Hepatocyte (in vitro differentiated cells): ENCODE results near the gene COL13A1. TPM values are rescaled to one million over a fixed set of nuclear protein-coding genes. Genes with fewer than 3 reads are reported as not detected.

Experiments
- DNase-seq: peaks from one replicate; pipeline ENCODE4 v3.0.0-alpha.2; 2016; ENCODE audit warnings: low spot score
- H2AFZ ChIP-seq: fragments of 200-600 bp; sonication (generic); 2 replicates; pipeline ENCODE4 v1.6.0; 2016; ENCODE audit warnings: antibody characterized with exemption, mild to moderate bottlenecking
- H3K27ac ChIP-seq: fragments of 200-600 bp; sonication (generic); 2 replicates; pipeline ENCODE4 v1.5.1; 2016; ENCODE audit warnings: mild to moderate bottlenecking
- H3K27me3 ChIP-seq: fragments of 200-600 bp; sonication (generic); 2 replicates; pipeline ENCODE4 v1.6.1; 2016
- H3K36me3 ChIP-seq: fragments of 200-600 bp; sonication (generic); replicated peaks from 2 replicates; pipeline ENCODE4 v1.5.1; 2016; ENCODE audit warnings: low read depth; ENCODE audit not compliant: insufficient read depth
- H3K4me1 ChIP-seq: fragments of 200-600 bp; sonication (generic); 2 replicates; pipeline ENCODE4 v1.5.1; 2016; ENCODE audit warnings: mild to moderate bottlenecking, moderate library complexity; ENCODE audit not compliant: insufficient read depth
- H3K4me2 ChIP-seq: fragments of 200-600 bp; sonication (generic); 2 replicates; pipeline ENCODE4 v1.6.0; 2016
- H3K4me3 ChIP-seq: fragments of 200-600 bp; sonication (generic); 2 replicates; pipeline ENCODE4 v1.5.1; 2016; ENCODE audit warnings: mild to moderate bottlenecking
- H3K79me2 ChIP-seq: fragments of 200-600 bp; sonication (generic); 2 replicates; pipeline ENCODE4 v1.6.0; 2017; ENCODE audit warnings: mild to moderate bottlenecking
- H3K9me2 ChIP-seq: fragments of 200-600 bp; sonication (generic); replicated peaks from 2 replicates; pipeline ENCODE4 v1.6.0; 2017; ENCODE audit warnings: mild to moderate bottlenecking; ENCODE audit not compliant: insufficient read depth
- H3K9me3 ChIP-seq: fragments of 200-600 bp; sonication (generic); 2 replicates; pipeline ENCODE4 v1.5.1; 2016; ENCODE audit warnings: low read depth, mild to moderate bottlenecking
- H4K20me1 ChIP-seq: fragments of 200-600 bp; sonication (generic); 2 replicates; pipeline ENCODE4 v1.6.0; 2016; ENCODE audit warnings: mild to moderate bottlenecking; ENCODE audit not compliant: insufficient read depth, poor library complexity, severe bottlenecking
- CTCF ChIP-seq: fragments of 200-600 bp; sonication (generic); IDR thresholded peaks from 2 replicates; pipeline ENCODE4 v1.5.1; 2016; ENCODE audit warnings: antibody characterized with exemption, mild to moderate bottlenecking; ENCODE audit not compliant: poor library complexity
- EZH2 ChIP-seq: fragments of 200-600 bp; sonication (generic); IDR thresholded peaks from 2 replicates; pipeline ENCODE4 v1.6.1; 2016; ENCODE audit warnings: antibody characterized with exemption, mild to moderate bottlenecking, borderline replicate concordance
- EZH2phosphoT487 ChIP-seq: fragments of 200-600 bp; sonication (generic); IDR thresholded peaks from one replicate; pipeline ENCODE4 v1.6.1; 2018; ENCODE audit warnings: antibody characterized with exemption, mild to moderate bottlenecking, low read depth, moderate library complexity; ENCODE audit not compliant: unreplicated experiment, severe bottlenecking
- WGBS: methylation state at CpG from one replicate; pipeline ENCODE4 v1.1.6; 2016; ENCODE audit warnings: low lambda C conversion rate; ENCODE audit errors: missing lambda C conversion rate; 5-methylcytosine and 5-hydroxymethylcytosine counted together
- polyA plus RNA-seq: library from polyadenylated mRNA; unstranded; fragments of >200 nt; fragmentation: Nextera tagmentation; extraction: Ambion mirVana; gene quantifications from 2 replicates; pipeline ENCODE4 v1.2.1, GENCODE V29; 2016
- total RNA-seq: library from RNA; depleted of rRNA; stranded (reverse); fragments of >200 nt; gene quantifications from 2 replicates; pipeline ENCODE4 v1.2.3, GENCODE V29; 2014

COL13A1 gene
- total and polyA plus RNA-seq, 2 experiments from 2014 or later = 4.5 to 8.5 TPM

- Histone ChIP-seq H3K4me3 (no peak overlapping the region), H3K4me1 (peaks cover 19% of the 10 kb centered on the region), H3K36me3 (no peaks in the 10 kb centered on the region), H3K27me3 (peaks cover 20% of the 10 kb centered on the region), H3K9me2 (no peaks in the 10 kb centered on the region), H3K9me3 (no peaks in the 10 kb centered on the region), H4K20me1 (no peaks in the 10 kb centered on the region), H3K4me2 (no peak overlapping the region), H2AFZ (no peak overlapping the region), H3K27ac (no peak overlapping the region), H3K79me2 (no peaks in the 10 kb centered on the region)
- no peak for DNase-seq
- TF ChIP-seq CTCF (no peak), EZH2 (no peak), EZH2phosphoT487 (no peak)
- WGBS = 84% methylated on average over 7 of the region's 7 CpGs
These were observed 3.7 kb upstream of the COL13A1 start for GRCh38 chr10:69797959-69798358.

GRCh38 chr10:69800109-69800508 lies 1.6 kb upstream of the COL13A1 start:
- DNase-seq = peak; percentile 89

GRCh38 chr10:69800665-69801064 lies 1.0 kb upstream of the COL13A1 start:
- Histone ChIP-seq H3K4me3 (no peak overlapping the region), H3K9me2 (no peaks in the 10 kb centered on the region), H3K4me1 (peaks cover 19% of the 10 kb centered on the region), H3K27me3 (peaks cover 34% of the 10 kb centered on the region), H4K20me1 (no peaks in the 10 kb centered on the region), H2AFZ (no peak overlapping the region), H3K36me3 (no peaks in the 10 kb centered on the region), H3K9me3 (no peaks in the 10 kb centered on the region), H3K79me2 (no peaks in the 10 kb centered on the region), H3K4me2 (peak overlapping the region; percentile 92), H3K27ac (no peak overlapping the region)
- TF ChIP-seq EZH2phosphoT487 (no peak), EZH2 (no peak), CTCF (no peak)
- 53% methylated on average over 2 of the region's 2 CpGs for WGBS
- no peak for DNase-seq

More at GRCh38 chr10:69800109-69800508, 1.6 kb upstream of the COL13A1 start:
- Histone ChIP-seq H3K4me2 (no peak overlapping the region), H3K4me3 (no peak overlapping the region), H3K79me2 (no peaks in the 10 kb centered on the region), H2AFZ (no peak overlapping the region), H4K20me1 (no peaks in the 10 kb centered on the region), H3K4me1 (peaks cover 19% of the 10 kb centered on the region), H3K9me3 (no peaks in the 10 kb centered on the region), H3K27me3 (peaks cover 34% of the 10 kb centered on the region), H3K36me3 (no peaks in the 10 kb centered on the region), H3K9me2 (no peaks in the 10 kb centered on the region), H3K27ac (peak overlapping the region; percentile 9)
- no peak for TF ChIP-seq EZH2phosphoT487
- no peak for TF ChIP-seq EZH2
- peak; percentile 69 for TF ChIP-seq CTCF
- WGBS = 32% methylated on average over 3 of the region's 3 CpGs

- peak overlapping the region; percentile 58 for H2AFZ ChIP-seq
- 13% methylated on average over 7 of the region's 8 CpGs for WGBS
- H3K4me2 ChIP-seq = peak overlapping the region; percentile 92
- H3K9me2 ChIP-seq = no peaks in the 10 kb centered on the region
- no peak overlapping the region for H3K27ac ChIP-seq
- peaks cover 19% of the 10 kb centered on the region for H3K4me1 ChIP-seq
- no peak overlapping the region for H3K4me3 ChIP-seq
- H3K79me2 ChIP-seq = no peaks in the 10 kb centered on the region
- peak; percentile 80 for DNase-seq
- no peaks in the 10 kb centered on the region for H4K20me1 ChIP-seq
- no peaks in the 10 kb centered on the region for H3K9me3 ChIP-seq
- TF ChIP-seq CTCF (peak; percentile 59), EZH2 (no peak)
- H3K36me3 ChIP-seq = no peaks in the 10 kb centered on the region
- H3K27me3 ChIP-seq = peaks cover 34% of the 10 kb centered on the region
These were observed 642 bp upstream of the COL13A1 start for GRCh38 chr10:69801094-69801433.
